ENCODE data around the gene CRP.
"Not testable (repeated sequence)": the region's sequence is repeated elsewhere in the genome, so short reads cannot be mapped to it uniquely, and the experiment has no call there.

The CRP gene

GRCh38 chr1:159700312-159700711, 14.1 kb downstream of the CRP start:
- in situ Hi-C loops (cut with MboI; ENCODE audit: low sequenced_read_pairs) = no loop called here

GRCh38 chr1:159699653-159700052, 14.7 kb downstream of the CRP start:
- in situ Hi-C loops (cut with MboI; ENCODE audit: low sequenced_read_pairs) = no loop called here

DNA sequence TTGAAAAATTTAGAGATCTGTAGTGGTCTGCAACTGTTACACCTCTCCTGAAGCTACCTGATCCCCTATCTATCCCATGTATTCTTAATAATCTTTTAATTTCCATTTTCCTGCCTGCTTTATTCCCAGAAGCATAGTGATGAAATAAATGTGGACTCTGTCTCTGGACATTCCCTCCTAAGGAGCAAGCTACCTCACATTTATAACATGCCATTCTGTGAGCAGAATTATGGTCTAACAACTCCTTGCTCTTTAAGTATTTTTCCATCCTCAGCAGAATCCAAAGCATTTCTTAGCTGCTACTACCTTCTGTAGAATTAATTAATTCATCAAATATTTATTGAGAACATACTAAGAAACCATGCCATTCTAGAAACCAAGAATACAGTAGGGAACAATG, 15.1 kb downstream of the CRP start:
- in situ Hi-C loops (cut with MboI; ENCODE audit: low sequenced_read_pairs) = no loop called here

DNA sequence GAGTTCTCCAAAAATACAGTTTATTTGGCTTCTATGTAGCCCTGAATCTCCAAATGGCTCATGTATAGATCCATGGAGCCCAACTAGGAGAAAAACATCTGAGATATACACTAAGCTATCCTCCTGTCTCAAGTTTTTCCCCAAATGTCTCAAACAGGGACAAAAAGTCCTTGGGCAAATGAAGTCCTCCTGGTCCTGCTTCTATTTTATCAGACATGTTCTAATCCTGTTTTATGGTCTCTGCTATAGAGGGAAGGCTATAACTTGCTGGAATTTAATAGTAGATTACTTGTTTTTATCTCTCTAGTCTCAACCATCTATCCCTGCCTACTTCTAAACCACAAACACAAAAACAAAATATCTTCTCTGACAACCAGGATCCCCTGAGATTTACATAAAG, 26.9 kb downstream of the CRP start:
- in situ Hi-C loops (cut with MboI; ENCODE audit: low sequenced_read_pairs) = no loop called here

GRCh38 chr1:159686599-159687299, 27.6 kb downstream of the CRP start:
- in situ Hi-C loops (cut with MboI; ENCODE audit: low sequenced_read_pairs) = no loop called here

DNA sequence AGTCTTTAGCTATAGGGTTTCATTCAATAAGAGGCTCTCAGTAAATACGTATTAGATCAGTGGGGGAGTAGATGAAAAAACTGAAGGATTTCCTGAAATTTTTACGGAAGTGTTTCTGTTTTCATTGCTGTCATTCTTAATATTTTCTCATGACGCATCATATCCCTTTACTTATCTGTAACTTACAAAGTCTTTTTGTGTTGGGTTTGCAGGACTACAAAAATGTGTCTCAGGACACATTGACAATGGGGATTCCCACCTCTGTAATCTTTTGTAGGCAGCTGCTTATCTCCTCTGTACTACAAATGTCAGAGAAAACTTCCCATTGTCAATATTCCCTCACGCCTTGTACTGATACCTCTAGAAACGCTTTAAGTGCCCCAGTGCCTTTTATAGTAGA, 35.5 kb downstream of the CRP start:
- in situ Hi-C loops (cut with MboI; ENCODE audit: low sequenced_read_pairs) = no loop called here

- in situ Hi-C loops (cut with MboI; ENCODE audit: low sequenced_read_pairs) = no loop called here
Observed at GRCh38 chr1:159675046-159675445, 39.3 kb downstream of the CRP start.

- in situ Hi-C loops (cut with MboI; ENCODE audit: low sequenced_read_pairs) = not testable (repeated sequence)
Observed at GRCh38 chr1:159672390-159672789, 42.0 kb downstream of the CRP start.

DNA sequence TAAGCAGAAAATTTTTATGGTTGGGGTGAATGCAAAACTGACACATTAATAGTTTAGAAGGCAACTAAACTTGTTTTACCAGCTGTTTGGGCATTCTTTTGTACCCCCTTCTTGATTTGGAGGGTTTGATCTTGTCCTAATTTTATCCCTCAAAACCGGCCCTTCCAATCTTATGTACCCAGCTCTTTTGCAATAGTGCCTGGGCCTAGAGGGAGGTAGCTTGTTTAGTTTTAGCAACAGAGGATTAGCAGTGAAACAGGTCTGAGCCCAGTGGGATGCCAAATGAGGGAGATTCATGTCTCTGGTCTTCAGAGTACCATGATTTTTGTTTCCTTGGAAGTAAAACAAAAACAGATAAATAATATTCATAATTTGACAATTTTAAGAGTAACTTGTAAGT, 45.1 kb downstream of the CRP start:
- in situ Hi-C loops (cut with MboI; ENCODE audit: low sequenced_read_pairs) = no loop called here

GRCh38 chr1:159668739-159669138, 45.6 kb downstream of the CRP start:
- in situ Hi-C loops (cut with MboI; ENCODE audit: low sequenced_read_pairs) = no loop called here

DNA sequence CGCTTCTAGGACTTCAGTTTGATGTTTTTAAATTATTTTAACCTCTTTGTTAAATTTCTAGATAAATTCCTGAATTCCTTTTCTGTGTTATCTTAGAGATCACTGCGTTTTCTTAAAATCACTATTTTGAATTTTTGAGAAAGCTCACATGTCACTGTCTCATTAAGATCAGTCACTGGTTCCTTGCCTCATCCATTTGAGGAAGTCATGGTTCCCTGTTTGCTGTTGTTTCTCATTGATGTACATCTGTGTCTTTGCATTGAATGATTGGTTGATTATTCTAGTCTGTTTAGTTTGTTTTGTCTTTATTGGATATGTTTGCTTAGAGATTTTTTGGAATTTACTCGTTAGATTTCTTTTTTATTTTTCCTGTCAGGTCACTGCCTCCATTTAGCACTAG, 50.1 kb downstream of the CRP start:
- in situ Hi-C loops (cut with MboI; ENCODE audit: low sequenced_read_pairs) = no loop called here

- in situ Hi-C loops (cut with MboI; ENCODE audit: low sequenced_read_pairs) = no loop called here
Observed at GRCh38 chr1:159663552-159663951, 50.8 kb downstream of the CRP start.

Data from HL-60/S4 treated with phorbol 12-myristate 13-acetate at 8.2 ng/mL for 4 days and 3 days (cell line).